Ramos (cell line): ENCODE measurements around the gene KDM1B.
"Not testable (repeated sequence)": the region's sequence is repeated elsewhere in the genome, so short reads cannot be mapped to it uniquely, and the experiment has no call there.

Source experiments
- in situ Hi-C: fragments of 300-500 bp; cut with MboI; formaldehyde crosslinking; loops from one replicate; pipeline ENCODE4 v1.14.3; 2022; ENCODE audit warnings: low sequenced_read_pairs; ENCODE audit not compliant: unreplicated experiment

Gene KDM1B

DNA sequence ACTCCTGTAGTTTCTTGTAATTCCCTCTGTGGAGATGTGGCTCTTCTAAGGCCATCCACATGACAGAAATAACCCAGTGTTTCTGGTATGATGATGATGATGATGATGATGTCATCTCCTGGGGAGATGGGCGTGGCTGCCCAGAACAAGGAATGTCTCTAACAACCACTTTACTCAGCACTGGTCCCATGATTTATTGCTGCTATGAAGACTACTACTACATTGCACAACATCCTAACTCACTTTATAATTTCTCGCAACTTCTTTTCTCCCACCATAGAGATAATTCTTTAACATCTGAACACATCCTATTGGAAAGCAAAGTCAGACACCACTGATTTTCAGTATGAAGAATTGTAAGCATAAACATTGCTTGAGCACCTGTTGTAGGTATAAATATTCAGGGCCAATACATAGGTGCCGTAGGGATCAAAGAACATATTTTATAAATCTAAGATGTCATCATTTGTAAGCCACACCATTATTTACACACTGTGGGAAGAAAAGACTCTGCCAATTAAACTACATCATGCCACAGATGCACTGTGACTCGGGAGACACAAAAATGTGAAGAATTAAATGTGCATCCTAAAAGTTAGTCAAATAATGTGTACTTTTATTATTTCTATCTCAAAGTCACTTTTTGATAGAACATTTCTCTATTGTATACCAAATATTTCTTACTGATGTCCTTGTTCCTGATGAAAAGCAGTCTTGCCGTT is 6.8 kb upstream of the KDM1B start:
- in situ Hi-C loops: no loop called here

DNA sequence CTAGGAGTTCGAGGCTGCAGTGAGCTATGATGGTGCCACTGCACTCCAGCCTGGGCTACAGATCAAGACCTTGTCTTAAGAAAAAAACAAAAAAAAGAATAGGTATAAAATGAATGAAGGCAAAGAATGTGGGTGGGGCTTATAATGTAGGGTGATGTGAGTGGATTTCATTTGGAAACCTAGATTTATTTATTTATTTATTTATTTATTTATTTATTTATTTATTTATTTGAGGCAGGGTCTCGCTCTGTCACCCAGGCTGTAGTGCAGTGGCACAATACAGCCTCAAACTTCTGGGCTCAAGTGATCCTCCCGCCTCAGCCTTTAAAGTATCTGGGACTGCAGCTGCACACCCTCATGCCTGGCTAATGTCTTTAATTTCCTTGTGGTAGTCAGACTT is 3.8 kb upstream of the KDM1B start:
- in situ Hi-C loops: not testable (repeated sequence)

DNA sequence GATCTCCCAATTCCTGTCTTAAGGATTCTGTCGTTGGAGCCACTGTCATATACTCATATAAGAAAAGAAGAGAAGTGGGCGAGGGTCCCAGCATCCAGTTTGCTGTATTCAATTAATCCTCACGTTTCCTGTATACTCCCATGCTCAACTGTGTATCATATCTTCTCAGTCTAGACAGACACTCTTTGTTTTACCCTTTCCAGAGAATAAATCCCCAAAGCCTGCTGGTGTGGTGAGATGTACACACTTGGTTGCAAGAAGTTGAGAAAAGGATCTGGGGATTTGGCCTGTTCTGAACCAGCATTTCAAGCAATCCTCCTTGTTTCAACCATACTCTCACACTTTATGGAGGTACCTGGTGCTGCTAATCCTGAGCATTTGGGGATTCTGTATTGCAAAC is 3.4 kb upstream of the KDM1B start:
- in situ Hi-C loops: no loop called here

DNA sequence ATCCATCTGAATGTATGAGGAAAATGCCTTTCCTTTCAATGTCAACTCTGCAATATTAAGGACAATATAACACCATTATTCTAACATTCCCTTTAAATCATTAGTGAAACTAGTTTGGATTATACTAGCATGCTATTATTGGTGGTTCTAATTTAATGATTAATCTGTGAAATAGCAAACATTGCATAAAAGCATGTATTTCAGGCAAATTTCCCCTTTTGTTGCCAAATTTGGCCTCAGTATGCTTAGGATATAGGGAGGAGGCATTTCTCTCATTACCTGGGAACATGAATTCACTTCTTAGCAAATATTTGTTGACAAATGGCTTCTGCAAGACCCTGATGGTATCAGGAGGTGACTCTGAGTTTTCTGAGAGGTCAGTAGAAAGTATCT is 1.9 kb upstream of the KDM1B start:
- in situ Hi-C loops: no loop called here

DNA sequence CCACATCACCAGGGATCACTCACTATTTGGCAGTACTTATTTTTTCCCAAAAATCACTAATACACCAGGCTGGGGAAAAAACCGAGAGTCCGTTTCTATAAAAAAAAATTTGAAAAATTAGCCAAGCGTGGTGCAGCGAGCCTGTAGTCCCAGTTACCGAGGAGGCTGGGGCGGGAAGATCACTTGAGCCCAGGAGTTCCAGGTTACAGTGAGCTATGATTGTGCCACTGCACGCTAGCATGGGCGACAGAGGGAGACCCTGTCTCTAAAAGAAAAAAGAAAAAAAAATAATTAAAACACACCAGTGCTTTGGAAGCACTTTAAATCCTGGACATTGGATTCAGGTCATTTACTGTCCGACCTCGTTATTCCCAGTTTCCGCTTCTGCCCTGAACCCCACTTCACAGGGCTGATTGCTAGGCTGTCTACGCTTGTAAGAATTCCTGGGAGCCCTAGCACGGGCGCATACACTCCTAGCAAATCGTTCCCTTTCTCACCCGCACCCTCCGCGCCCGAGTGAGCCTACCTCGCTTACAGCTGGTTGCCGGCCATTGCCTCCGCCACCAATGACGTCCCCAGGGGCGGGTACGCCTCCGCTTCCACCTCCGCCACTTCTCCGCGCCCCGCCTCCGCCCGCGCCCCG is 594 bp upstream of the KDM1B start, which contains the start of gene TPMT:
Gene TPMT (minus strand): TSS at position 571 of the 643 bp plus-strand sequence. CDS start 5,950 bp downstream, outside the sequence.
- in situ Hi-C loops: no loop called here

DNA sequence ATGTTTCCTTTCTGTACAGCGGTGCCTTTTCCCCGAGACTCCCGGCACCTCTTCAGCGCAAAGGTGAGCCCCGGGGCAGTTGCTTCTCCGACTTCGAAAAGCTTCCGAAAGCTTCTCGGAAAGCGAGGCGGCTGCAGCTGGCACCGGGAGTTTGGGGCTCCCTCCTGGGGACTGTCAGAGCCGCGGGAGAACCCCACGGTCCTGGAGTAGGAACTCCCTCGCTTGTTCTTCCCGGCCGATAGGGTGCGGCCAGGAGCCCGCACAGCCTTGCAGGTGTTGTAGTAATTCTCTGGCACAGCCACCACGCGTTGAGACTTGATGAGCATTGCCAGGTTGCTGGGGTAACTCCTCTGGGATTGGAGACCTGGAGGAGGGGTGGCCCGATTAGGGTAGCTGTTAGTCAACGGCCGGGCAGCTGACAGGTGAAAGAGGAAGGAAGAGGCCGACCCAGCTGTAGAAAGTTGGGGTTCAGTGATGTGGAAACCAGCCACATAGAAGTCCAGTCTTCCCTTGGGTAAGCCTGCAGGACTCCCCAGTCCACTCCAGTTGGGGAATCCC is 721 bp downstream of the KDM1B start:
- in situ Hi-C loops: no loop called here

DNA sequence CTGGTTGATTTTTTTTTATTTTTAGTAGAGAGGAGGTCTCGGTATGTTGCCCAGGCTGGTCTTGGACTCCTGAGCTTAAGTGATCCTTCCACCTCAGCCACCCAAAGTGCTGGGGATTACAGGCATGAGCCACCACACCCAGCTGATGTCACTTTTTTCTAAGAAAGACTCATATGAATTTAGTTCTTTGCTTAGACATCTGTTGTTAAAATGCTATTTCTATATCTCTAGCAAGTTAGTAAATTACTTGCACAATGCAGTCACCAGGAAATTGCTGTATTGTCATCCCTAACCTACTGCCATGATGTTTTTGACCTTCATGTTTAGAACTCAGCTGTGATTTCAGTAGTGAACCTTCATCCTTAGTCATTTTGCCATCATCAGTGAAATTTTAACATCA is 5.7 kb downstream of the KDM1B start:
- in situ Hi-C loops: no loop called here

DNA sequence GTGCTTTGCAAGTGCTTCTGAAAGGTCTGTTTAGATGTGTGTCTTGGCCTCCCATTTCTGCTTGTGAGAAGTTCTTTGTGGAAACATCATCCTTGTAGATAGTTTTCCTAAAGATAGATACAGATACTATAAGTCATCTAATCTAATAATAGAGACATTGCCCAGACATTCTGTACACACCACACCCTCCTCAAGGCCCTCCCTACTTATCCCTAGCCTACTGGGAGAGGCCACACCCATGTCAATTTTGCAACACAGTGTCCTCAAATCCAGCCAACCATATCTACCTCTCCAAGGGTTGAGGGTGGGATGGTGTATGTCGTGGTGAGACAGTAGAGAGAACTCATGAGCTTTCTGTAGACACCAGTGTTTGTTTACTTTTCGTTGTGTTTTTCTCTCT is 6.2 kb downstream of the KDM1B start:
- in situ Hi-C loops: no loop called here

DNA sequence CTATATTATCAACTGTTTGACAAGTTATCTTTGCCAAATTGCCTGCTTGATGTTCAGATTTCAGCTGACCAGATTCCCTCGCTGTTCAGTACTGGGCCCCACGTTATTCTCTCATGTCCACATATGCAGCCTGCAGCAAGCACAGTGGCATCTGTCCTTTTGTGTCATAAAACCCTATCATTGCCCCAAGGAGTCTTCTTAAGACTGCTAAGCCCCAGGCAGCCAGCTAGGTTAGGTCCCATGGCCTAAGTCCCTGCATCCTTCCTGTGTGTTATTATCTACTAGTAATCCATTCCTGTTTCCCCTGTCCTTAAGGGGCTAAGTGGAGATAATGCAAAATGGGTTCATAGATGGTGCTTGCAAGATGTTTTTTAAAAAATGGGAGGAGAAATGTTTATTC is 7.2 kb downstream of the KDM1B start:
- in situ Hi-C loops: no loop called here

DNA sequence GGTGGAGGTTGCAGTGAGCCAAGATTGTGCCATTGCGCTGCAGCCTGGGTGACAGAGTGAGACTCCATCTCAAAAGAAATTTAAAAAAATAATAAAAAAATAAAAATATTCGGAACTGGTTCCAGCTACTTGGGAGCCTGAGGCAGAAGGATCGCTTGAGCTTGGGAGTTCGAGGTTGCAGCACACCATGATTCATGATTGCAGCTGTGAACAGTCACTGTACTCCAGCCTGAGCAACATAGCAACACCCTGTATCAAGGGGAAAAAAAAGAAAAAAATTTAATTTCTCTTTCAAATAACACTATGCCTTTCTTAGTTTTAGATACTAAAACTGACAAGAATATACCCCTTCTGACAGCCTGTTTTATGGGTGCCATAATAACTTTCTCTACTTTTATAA is 10.5 kb downstream of the KDM1B start:
- in situ Hi-C loops: no loop called here

DNA sequence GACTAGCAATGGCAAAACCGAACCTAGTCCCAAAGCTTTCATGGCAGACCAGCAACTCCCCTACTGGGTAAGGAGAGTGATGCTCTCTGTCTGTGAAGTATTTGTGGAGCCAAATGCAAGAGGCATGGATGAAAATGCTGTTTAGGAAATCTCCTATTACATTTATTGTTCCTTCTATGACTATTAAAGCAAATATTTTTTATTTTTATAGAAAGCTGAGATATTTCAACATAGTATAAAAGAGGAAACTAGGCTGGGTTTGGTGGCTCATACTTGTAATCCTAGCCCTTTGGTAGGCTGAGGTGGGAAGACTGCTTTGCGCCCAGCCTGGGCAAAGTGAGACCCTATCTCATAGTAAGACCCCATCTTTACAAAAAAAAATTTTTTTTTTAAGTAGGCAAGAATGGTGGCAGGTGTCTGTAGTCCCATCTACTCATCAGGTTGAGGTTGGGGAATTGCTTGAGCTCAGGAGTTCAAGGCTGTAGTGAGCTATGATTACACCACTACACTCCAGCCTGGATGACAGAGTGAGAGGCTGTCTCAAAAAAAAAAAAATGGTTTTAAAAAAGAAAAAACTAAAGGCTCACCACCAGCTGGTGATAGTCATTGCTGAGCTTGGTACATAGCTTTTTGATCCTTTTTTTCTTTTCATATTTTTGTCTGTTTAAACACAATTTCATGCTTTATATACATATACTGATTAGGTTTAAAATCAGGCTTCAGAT is 11.3 kb downstream of the KDM1B start:
- in situ Hi-C loops: no loop called here

DNA sequence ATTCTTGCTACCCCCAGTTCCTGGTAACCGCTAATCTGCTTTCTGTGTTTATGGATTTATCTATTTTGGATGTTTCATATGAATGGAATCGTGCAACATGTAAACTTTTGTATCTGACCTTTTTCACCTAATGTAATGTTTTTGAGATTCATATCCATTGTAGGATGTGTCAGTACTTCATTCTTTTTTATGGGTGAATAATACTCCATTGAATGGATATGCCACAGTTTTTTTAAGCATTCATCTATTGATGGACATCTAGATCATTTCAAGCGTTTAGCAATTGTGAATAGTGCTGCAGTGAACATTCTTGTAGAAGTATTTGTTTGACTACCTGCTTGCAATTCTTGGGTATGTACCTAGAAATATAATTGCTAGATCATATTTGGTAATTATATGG is 13.0 kb downstream of the KDM1B start:
- in situ Hi-C loops: no loop called here

DNA sequence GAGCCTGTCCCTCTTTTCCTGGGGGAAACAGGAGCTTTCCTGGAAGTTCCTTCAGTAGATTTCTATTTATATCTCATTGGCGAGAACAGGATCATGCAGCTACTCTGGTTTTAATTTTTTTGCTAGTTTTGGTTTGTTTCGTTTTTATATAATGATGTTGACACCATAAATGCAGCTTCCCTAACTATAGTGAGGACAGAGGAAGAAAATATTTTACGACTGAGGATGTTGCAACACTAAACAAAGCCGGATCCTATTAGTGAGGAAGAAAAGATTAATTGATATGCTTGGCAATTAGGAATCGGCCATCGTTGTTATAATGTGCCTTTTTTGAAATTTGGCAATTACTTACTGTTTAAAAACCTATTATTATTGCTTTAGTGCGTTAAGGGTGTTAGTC is 16.6 kb downstream of the KDM1B start:
- in situ Hi-C loops: no loop called here

DNA sequence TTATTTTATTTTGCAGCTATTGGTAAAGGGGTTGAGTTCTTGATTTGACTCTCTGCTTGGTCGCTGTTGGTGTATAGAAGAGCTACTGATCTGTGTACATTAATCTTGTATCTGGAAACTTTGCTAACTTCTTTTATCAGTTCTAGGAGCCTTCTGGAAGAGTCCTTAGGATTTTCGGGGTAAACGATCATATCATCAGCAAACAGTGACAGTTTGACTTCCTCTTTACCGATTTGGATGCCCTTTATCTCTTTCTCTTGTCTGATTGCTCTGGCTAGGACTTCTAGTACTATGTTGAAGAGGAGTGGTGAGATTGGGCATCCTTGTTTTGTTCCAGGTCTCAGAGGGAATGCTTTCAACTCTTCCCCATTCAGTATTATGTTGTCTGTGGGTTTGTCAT is 21.0 kb downstream of the KDM1B start:
- in situ Hi-C loops: not testable (repeated sequence)

DNA sequence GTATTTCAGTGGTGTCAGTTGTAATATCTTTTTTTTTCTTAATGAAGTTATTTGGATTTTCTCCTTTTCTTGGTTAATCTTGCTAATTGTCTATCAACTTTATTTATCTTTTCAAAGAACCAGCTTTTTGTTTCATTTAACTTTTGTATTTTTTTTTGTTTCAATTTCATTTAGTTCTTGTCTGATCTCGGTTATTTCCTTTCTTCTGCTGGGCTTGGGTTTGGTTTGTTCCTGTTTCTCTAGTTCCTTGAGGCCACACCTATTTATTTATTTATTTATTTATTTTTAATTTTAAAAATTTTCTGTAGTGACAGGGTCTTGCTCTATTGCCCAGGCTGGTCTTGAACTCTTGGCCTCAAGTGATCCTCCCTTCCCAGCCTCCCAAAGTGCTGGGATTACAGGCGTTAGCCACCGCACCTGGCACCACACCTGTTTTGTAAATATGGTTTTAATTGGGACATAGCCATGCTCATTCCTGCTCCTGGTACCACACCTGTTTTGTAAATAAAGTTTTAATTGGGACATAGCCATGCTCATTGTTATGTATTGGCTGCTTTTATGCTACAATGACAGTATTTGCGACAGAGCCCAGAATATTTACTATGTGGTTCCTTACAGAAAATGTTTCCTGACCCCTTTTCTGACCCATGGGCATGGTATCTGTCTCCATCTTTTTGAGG is 22.2 kb downstream of the KDM1B start:
- in situ Hi-C loops: no loop called here

DNA sequence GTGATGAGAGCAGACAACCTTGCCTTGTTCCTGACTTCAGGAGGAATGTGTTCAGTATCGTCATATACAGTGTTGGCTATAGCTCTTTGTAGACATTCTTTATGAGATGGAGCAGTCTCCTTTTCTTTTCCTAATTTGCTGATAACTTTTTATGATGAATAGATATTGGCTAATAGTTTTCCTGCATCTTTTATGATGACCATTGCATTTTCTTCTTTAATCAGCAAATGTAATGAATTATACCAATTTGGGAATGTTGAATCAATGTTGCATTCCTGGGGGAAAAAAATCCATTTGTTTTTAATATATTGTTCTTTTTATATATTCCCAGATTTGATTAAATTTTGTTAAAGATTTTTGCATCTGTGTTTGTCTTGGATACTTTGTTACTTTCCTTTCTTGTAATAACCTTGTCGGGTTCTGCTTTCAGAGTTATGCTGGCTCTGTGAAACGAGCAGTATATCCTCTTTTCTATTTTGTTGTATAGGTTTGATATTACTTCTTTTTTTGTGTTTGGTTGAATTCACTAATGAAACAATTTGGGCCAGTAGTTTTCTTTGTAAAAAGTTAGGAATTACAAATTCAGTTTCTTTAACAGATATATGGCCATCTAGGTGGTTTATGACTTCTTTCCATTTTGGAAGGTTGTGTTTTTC is 23.9 kb downstream of the KDM1B start:
- in situ Hi-C loops: no loop called here

DNA sequence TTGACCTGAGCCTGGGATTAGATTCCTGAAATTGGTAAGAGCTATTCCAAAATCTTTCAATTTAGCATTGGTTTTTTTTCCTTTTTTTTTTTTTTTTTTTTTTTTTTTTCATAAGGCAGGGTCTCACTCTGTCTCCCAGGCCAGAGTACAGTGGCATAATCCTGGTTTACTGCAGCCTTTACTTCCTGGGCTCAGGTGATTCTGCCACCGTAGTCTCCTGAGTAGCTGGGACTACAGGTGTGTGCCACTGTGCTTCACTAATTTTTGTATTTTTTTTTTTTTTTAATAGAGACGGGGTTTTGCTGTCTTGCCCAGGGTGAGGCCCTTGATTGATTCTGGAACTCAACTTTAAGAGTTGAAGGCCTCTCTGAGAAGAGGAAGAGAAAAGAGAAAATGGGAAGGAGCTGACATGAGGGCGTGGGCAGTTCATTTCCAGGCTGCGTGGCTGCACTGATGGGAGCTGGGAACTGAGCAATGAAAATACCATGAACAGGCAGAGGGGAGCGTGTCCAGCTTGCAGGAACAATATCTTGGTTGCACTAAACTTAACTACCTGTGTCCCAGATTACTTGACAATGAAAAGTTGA is 24.6 kb downstream of the KDM1B start:
- in situ Hi-C loops: no loop called here

DNA sequence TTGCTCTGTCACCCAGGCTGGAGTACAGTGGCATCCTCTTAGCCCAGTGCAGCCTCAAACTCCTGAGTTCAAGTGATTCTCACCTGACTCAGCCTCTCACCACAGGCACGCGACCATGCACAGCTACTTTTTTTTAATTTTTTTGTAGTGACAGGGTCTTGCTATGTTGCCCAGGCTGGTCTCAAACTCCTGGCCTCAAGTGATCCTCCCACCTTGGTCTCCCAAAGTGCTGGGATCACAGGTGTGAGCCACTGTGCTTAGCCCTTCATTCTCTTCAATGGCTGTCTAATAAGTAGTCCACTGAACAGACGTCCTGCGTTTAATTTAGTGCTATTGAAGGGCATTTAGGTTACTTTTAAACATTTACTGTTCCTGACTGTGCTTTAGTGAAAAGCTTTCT is 27.3 kb downstream of the KDM1B start:
- in situ Hi-C loops: no loop called here

DNA sequence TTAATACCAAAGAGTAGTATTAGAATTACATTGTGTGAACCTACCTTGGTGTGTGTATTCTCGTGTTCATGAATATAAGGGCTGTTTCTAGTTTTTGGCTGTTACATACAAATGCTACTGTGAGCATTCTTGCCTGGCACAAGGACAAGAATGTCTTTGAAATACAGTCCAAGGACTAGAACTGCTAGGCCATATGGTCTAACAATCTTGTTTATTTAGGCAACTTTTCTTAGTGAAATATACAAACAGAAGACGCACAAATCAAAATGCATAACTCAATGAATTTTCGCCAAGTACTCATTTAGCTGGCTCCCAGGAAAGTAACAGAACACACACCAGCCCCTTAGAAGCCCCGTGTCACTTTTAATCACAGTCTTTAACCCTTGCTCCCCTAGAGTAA is 28.5 kb downstream of the KDM1B start:
- in situ Hi-C loops: no loop called here

DNA sequence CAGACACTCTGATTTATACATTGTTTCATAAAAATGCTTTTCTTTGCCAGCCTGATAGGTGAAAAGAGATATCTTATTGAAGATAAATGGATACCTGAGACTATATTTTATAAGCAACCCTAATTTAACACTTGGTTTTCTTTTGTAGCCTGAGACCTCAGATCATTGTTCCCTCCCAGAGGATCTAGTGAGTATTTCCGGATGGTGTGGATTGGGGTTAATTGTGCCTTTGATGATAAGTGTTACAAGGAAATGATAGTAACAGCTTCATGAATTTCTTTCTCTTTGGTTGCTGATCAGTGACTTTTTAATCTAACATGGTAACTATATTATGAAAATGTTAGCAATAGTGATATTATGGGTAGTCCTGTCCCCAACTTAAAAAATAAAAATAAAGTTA is 30.4 kb downstream of the KDM1B start:
- in situ Hi-C loops: no loop called here
